Cardiac fibroblast (primary cell): Measurements from ENCODE around the gene CDC14A.

Experiments
- DNase-seq, 2 donors: peaks; one replicate each; pipeline versions ENCODE4 v3.0.0 to v3.0.0-alpha.2; 2010; ENCODE audit warnings: low read depth in 2 of 2
- H3K4me3 ChIP-seq, 2 donors: replicated peaks in 1 of 2; 1 replicate in 1 of 2; 2 replicates in 1 of 2; pipeline ENCODE4 v1.5.1; 2011; ENCODE audit warnings: low read depth in 2 of 2, low read length in 2 of 2, mild to moderate bottlenecking in 2 of 2, moderate library complexity in 1 of 2
- CTCF ChIP-seq: IDR thresholded peaks from one replicate; pipeline ENCODE4 v1.5.1; 2011; ENCODE audit warnings: low read depth, mild to moderate bottlenecking, low read length, inconsistent platforms

The CDC14A gene

GRCh38 chr1:100512803-100513352, 160.6 kb downstream of the CDC14A start:
- no peak overlapping the region for H3K4me3 ChIP-seq
- TF ChIP-seq CTCF, result no peak
- no peak for DNase-seq

DNA sequence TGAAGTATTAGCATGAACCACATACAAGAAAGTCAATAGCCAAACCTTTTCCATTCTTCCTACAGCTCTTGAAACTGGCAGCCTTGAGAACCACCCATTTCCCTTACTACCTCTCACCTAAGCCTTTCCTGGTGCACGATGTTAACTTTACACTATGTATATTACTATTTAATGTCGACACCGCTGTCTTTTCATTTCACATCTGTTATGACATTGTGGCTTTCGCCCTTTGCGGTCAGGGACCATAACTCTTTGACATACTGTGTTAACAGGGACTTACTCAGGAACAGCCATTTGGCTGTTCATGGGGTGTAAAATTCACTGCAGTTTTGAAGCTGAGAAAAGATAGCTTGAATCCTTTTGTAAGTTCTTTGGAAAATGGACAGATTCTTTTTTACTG, 164.6 kb downstream of the CDC14A start:
- no peak overlapping the region for H3K4me3 ChIP-seq
- no peak for TF ChIP-seq CTCF

DNA sequence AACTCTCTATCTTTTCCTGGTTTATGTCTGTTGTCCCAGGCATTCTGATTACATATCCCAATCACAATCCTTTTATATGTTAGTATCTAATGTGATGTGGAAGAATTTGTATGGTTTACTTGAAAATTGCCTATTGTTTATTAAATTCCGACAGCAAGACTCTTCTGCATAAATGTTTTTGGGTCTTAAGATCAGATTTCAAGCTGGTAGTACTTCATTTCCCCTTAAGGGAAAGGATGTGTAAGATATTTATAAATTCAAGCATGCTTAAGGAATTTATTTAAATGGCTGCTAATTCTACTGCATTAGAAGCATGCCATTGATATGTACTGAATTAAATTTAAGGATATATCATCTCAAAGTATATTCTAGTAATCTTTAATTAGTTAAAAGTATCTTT, 165.2 kb downstream of the CDC14A start:
- H3K4me3 ChIP-seq, result no peak overlapping the region
- TF ChIP-seq CTCF, result no peak
- no peak for DNase-seq

More for the DNA sequence above, 164.6 kb downstream of the CDC14A start:
- no peak for DNase-seq

GRCh38 chr1:100518023-100518422, 165.7 kb downstream of the CDC14A start:
- DNase-seq, result no peak
- TF ChIP-seq CTCF, result no peak
- H3K4me3 ChIP-seq, result no peak overlapping the region

DNA sequence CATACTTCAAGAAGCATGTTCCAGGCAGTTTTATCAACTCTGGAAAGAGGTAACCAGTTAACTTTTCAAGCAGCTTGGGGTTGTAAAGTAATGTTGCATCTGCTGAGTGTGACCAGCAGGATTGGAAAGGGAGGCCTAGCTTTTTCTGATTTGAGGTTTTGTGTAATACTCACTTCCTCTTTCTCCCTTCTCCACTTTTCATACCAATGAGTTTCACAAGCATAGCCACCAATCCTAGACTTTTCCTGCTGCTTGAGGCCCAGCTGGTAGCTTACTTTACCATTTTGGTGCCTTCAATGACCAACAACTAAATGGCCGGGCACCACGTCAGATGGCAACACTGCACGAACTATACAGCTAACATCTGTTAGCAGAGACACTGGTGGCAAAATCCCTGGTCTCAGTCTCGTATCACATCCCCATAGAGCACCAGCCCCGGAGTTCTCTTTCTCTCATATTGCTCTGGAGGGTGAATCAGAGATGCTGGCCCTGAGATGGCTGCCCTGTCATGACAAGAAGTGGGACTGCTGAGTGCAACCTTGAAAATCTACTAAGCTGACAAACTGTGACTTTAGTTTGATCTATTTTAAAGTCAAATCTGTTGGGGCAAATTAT, 170.8 kb downstream of the CDC14A start:
- DNase-seq, result peak in 1 of 2 donors; percentile 13
- no peak overlapping the region for H3K4me3 ChIP-seq
- TF ChIP-seq CTCF, result no peak

DNA sequence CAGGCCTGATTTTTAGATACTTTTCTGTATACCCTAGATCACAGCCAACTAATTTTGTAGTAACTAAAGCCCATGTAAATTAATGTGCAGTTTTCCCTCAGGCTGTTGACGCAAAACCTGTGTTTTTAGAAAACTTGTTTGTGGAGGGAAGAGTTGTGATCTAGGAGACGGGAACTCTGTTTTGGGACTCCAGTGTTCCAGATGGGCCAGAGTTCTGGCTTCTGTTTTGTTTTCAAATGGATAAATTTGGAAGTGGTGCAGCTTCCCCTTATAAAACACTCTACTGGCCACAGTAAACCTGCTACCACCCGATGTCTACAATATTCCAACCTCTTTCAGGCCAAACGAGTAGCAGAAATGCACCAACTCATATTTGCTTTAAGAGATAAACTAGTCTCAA, 172.0 kb downstream of the CDC14A start:
- no peak for DNase-seq
- H3K4me3 ChIP-seq, result no peak overlapping the region
- no peak for TF ChIP-seq CTCF

- DNase-seq, result no peak
- H3K4me3 ChIP-seq, result no peak overlapping the region
- no peak for TF ChIP-seq CTCF
Measured at GRCh38 chr1:100526894-100527293, 174.6 kb downstream of the CDC14A start.
